ENCODE data around the gene RNGTT. TPM values are rescaled to one million over a fixed set of nuclear protein-coding genes. Genes with fewer than 3 reads are reported as not detected.

The RNGTT gene
- total RNA-seq, 1 experiment from 2014 or later, result 15.2 TPM

- Histone ChIP-seq H3K9me3 (ENCODE audit: insufficient read depth, low read depth) (no peaks in the 10 kb centered on the region), H3K9me2 (ENCODE audit: insufficient read depth) (no peaks in the 10 kb centered on the region), H3K27me3 (ENCODE audit: insufficient read depth, low read depth) (peaks cover 12% of the 10 kb centered on the region; the same call in 1 of the 2 replicates), H3K4me3 (no peak overlapping the region), H2AFZ (no peak overlapping the region), H3K27ac (no peak overlapping the region), H3K4me2 (no peak overlapping the region), H3K79me2 (ENCODE audit: low read depth) (no peaks in the 10 kb centered on the region), H4K20me1 (ENCODE audit: insufficient read depth) (no peaks in the 10 kb centered on the region), H3K4me1 (replicated peaks; ENCODE audit: insufficient read depth) (no peaks in the 10 kb centered on the region), H3F3A (ENCODE audit: insufficient read depth, low read depth) (no peaks in the 10 kb centered on the region), H3K36me3 (ENCODE audit: low read depth) (no peaks in the 10 kb centered on the region)
- intact Hi-C loops (cut with micrococcal nuclease; ENCODE audit: unreplicated experiment), result no loop called here
- TF ChIP-seq EZH2 (IDR thresholded peaks at IDR 0.05; ENCODE audit: low read depth) (no peak), CTCF (conservative IDR thresholded peaks at IDR 0.05) (no peak)
- POLR2A ChIA-PET (ENCODE audit: unreplicated experiment), result no interaction called here
- BruUV-seq (replicated peaks), result no TSS peak
- CTCF ChIA-PET, result no interaction called here
- DNase-seq, result no peak
Observed at GRCh38 chr6:88605271-88605670, 358.1 kb downstream of the RNGTT start.

GRCh38 chr6:88599571-88599970, 363.8 kb downstream of the RNGTT start:
- no peak overlapping the region for H2AFZ ChIP-seq
- TF ChIP-seq CTCF (conservative IDR thresholded peaks at IDR 0.05), result no peak
- no peak for TF ChIP-seq EZH2 (IDR thresholded peaks at IDR 0.05; ENCODE audit: low read depth)
- H3F3A ChIP-seq (ENCODE audit: insufficient read depth, low read depth), result no peaks in the 10 kb centered on the region
- no peaks in the 10 kb centered on the region for H3K79me2 ChIP-seq (ENCODE audit: low read depth)
- intact Hi-C loops (cut with micrococcal nuclease; ENCODE audit: unreplicated experiment), result no loop called here
- no peaks in the 10 kb centered on the region for H3K4me1 ChIP-seq (replicated peaks; ENCODE audit: insufficient read depth)
- no peaks in the 10 kb centered on the region for H3K36me3 ChIP-seq (ENCODE audit: low read depth)
- H3K27me3 ChIP-seq (ENCODE audit: insufficient read depth, low read depth), result peaks cover 50% of the 10 kb centered on the region
- no peaks in the 10 kb centered on the region for H3K9me3 ChIP-seq (ENCODE audit: insufficient read depth, low read depth)
- ChIA-PET CTCF (interaction anchor here (0.5 kb wide), 1 partner anchor 943 kb away, joined by 5 read pairs; no protein-coding TSS in a partner anchor), POLR2A (ENCODE audit: unreplicated experiment) (no interaction called here)
- H3K9me2 ChIP-seq (ENCODE audit: insufficient read depth), result no peaks in the 10 kb centered on the region
- no TSS peak for BruUV-seq (replicated peaks)
- no peak for DNase-seq
- H3K4me2 ChIP-seq, result no peak overlapping the region
- no peaks in the 10 kb centered on the region for H4K20me1 ChIP-seq (ENCODE audit: insufficient read depth)
- no peak overlapping the region for H3K4me3 ChIP-seq
- no peak overlapping the region for H3K27ac ChIP-seq

GRCh38 chr6:88596801-88597200, 366.6 kb downstream of the RNGTT start:
- POLR2A ChIA-PET (ENCODE audit: unreplicated experiment), result no interaction called here
- H2AFZ ChIP-seq, result no peak overlapping the region
- H3K79me2 ChIP-seq (ENCODE audit: low read depth), result no peaks in the 10 kb centered on the region
- H3K4me1 ChIP-seq (replicated peaks; ENCODE audit: insufficient read depth), result no peaks in the 10 kb centered on the region
- H3K27ac ChIP-seq, result no peak overlapping the region
- DNase-seq, result no peak
- CTCF ChIA-PET, result no interaction called here
- no peak overlapping the region for H3K4me3 ChIP-seq
- intact Hi-C loops (cut with micrococcal nuclease; ENCODE audit: unreplicated experiment), result no loop called here
- no peaks in the 10 kb centered on the region for H4K20me1 ChIP-seq (ENCODE audit: insufficient read depth)
- H3F3A ChIP-seq (ENCODE audit: insufficient read depth, low read depth), result no peaks in the 10 kb centered on the region
- no peak for TF ChIP-seq CTCF (conservative IDR thresholded peaks at IDR 0.05)
- no peak for TF ChIP-seq EZH2 (IDR thresholded peaks at IDR 0.05; ENCODE audit: low read depth)
- no peaks in the 10 kb centered on the region for H3K9me2 ChIP-seq (ENCODE audit: insufficient read depth)
- no peaks in the 10 kb centered on the region for H3K36me3 ChIP-seq (ENCODE audit: low read depth)
- H3K4me2 ChIP-seq, result no peak overlapping the region
- no peaks in the 10 kb centered on the region for H3K9me3 ChIP-seq (ENCODE audit: insufficient read depth, low read depth)
- peaks cover 52% of the 10 kb centered on the region for H3K27me3 ChIP-seq (ENCODE audit: insufficient read depth, low read depth)
- BruUV-seq (replicated peaks), result no TSS peak
